Endometrial microvascular endothelial cells (primary cell): Measurements from ENCODE around the gene MORN1. TPM values are rescaled to one million over a fixed set of nuclear protein-coding genes. Genes with fewer than 3 reads are reported as not detected.
"Not testable (repeated sequence)": the region's sequence is repeated elsewhere in the genome, so short reads cannot be mapped to it uniquely, and the experiment has no call there.

Experiments used
- in situ Hi-C: cut with HindIII; loops from 2 replicates; pipeline ENCODE4 v1.10.0; 2017; ENCODE audit warnings: low sequenced_read_pairs, low pct_unique_long_range_greater_than_20kb; ENCODE audit errors: inconsistent ontology term
- total RNA-seq: library from RNA; depleted of rRNA; stranded (reverse); fragments of >200 nt; gene quantifications from one replicate; pipeline ENCODE4 v1.2.3, GENCODE V29; 2015; ENCODE audit errors: inconsistent ontology term

MORN1 gene
- 2.4 TPM for total RNA-seq

GRCh38 chr1:2391041-2391930 lies at the start of gene MORN1, which contains the start of gene RER1:
Gene MORN1, minus strand, starts transcription at chr1:2391554. Its CDS starts 21 bp downstream, at chr1:2391533.
Gene RER1, plus strand, starts transcription at chr1:2391841. Its CDS starts 3,950 bp downstream, at chr1:2395791.
- in situ Hi-C loops = loop anchor here (10.0 kb wide), 1 partner anchor 196 kb away; the partner anchor contains the start of gene FAAP20

GRCh38 chr1:2440346-2440745 lies 49.0 kb upstream of the MORN1 start:
- in situ Hi-C loops = not testable (repeated sequence)

- in situ Hi-C loops = no loop called here
These were observed 48.0 kb upstream of the MORN1 start for GRCh38 chr1:2439369-2439768.

- in situ Hi-C loops = no loop called here
These were observed 47.3 kb upstream of the MORN1 start for GRCh38 chr1:2438641-2439040.

GRCh38 chr1:2438038-2438437 lies 46.7 kb upstream of the MORN1 start:
- in situ Hi-C loops = no loop called here

- in situ Hi-C loops = no loop called here
These were observed 46.3 kb upstream of the MORN1 start for GRCh38 chr1:2437617-2438016.

GRCh38 chr1:2436876-2437275 lies 45.5 kb upstream of the MORN1 start:
- in situ Hi-C loops = no loop called here

- in situ Hi-C loops = no loop called here
These were observed 44.5 kb upstream of the MORN1 start for GRCh38 chr1:2435746-2436355.

GRCh38 chr1:2435091-2435490 lies 43.7 kb upstream of the MORN1 start:
- in situ Hi-C loops = no loop called here

GRCh38 chr1:2433936-2434655 lies 42.7 kb upstream of the MORN1 start:
- in situ Hi-C loops = no loop called here

GRCh38 chr1:2433196-2433595 lies 41.8 kb upstream of the MORN1 start:
- in situ Hi-C loops = no loop called here

GRCh38 chr1:2432441-2432844 lies 41.1 kb upstream of the MORN1 start:
- in situ Hi-C loops = no loop called here

- in situ Hi-C loops = no loop called here
These were observed 40.2 kb upstream of the MORN1 start for GRCh38 chr1:2431518-2431917.

- in situ Hi-C loops = no loop called here
These were observed 39.7 kb upstream of the MORN1 start for GRCh38 chr1:2431103-2431502.

GRCh38 chr1:2430592-2430973 lies 39.2 kb upstream of the MORN1 start:
- in situ Hi-C loops = no loop called here

- in situ Hi-C loops = no loop called here
These were observed 38.6 kb upstream of the MORN1 start for GRCh38 chr1:2429780-2430591.

- in situ Hi-C loops = no loop called here
These were observed 37.1 kb upstream of the MORN1 start for GRCh38 chr1:2428490-2428889.

GRCh38 chr1:2427976-2428375 lies 36.6 kb upstream of the MORN1 start:
- in situ Hi-C loops = no loop called here

- in situ Hi-C loops = no loop called here
These were observed 35.7 kb upstream of the MORN1 start for GRCh38 chr1:2427051-2427450.
